ENCODE results near the gene THSD8. TPM values are rescaled to one million over a fixed set of nuclear protein-coding genes. Genes with fewer than 3 reads are reported as not detected.

The THSD8 gene
- total and polyA plus RNA-seq, 2 of the 8 experiments (the other 6 are each of a cell fraction or from before 2014, with no cell fraction given) = 8.2 to 42.3 TPM

DNA sequence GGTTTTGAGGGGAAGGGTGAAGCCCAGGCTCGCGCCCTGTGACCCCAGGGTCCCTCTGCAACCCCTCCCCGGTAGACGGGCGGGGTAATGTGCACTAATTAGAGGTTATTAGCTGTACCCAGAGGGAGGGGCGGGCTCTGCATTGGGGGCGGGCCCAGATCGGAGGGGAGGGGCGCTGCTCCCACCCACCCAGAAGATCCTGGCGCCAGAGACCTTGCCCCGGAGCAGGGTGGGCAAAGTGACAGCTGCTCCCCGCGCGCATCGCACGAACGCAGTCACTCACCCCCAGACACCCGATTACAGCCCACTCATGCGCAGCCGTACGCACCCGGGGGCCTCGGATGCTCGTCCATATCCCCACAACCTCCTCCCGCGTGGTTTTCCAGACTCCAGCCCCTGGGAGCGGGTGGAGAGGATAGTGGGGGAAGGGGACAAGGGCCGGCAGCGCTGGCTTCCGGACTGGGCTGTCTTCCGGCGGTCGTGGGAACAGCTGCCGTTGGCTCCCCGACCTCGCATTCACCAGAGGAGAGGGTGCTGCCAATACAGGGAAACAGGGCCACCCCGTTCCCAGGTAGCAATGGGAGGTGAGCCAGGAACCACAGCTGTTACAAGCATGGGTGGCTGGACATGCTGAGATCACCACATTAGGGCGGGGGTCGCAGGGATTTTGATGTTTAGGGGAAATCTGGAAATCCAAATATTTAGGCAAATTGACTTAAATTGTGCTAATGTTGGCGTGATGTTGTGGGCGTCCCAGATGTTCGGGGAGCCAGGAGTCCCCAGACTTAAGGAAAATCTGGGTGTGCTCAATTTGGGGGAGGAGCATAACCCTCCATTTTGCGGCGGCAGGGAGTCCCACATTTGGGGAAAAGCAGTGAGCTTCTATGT, 23.6 kb upstream of the THSD8 start:
- no peaks in the 10 kb centered on the region for H3K9me3 ChIP-seq (ENCODE audit: insufficient read depth in 2 of 2, low read depth in 1 of 2, low read length in 1 of 2)
- H2BK20ac ChIP-seq (ENCODE audit: low read length) = no peak overlapping the region
- CTCF ChIA-PET (ENCODE audit: partially characterized antibody) = interaction anchor here (0.6 to 11.2 kb wide), 22 partner anchors 9 to 333 kb away, joined by 3 to 277 read pairs (median 4); partner anchors contain the start of genes GET3, JUNB, RNASEH2A and RTBDN
- peak overlapping the region; percentile 93 to 94 for H3K4me2 ChIP-seq (ENCODE audit: insufficient read depth in 1 of 2, low read depth in 2 of 2, low read length in 2 of 2)
- H3K79me1 ChIP-seq (ENCODE audit: low read depth, low read length) = no peaks in the 10 kb centered on the region
- DNase-seq (ENCODE audit: low read depth in 1 of 2, low spot score in 2 of 2) = peak in 1 of 2 experiments; percentile 76
- H3K4ac ChIP-seq (replicated peaks; ENCODE audit: insufficient read length, low read depth, low read length) = peak overlapping the region; percentile 95
- no peak overlapping the region for H2BK120ac ChIP-seq (replicated peaks; ENCODE audit: low read depth, low read length)
- H2BK15ac ChIP-seq (ENCODE audit: low read length) = peak overlapping the region; percentile 31; the same call in 1 of the 2 replicates
- peak overlapping the region; percentile 88 for H4K8ac ChIP-seq (ENCODE audit: extremely low read depth, insufficient read depth, low read length)
- H3K79me2 ChIP-seq (ENCODE audit: control insufficient read depth in 1 of 2, insufficient read depth in 2 of 2, low read length in 2 of 2) = no peaks in the 10 kb centered on the region
- no peaks in the 10 kb centered on the region for H4K20me1 ChIP-seq (replicated peaks in 1 of 2; ENCODE audit: control insufficient read depth in 1 of 2, insufficient read depth in 2 of 2, low read length in 2 of 2)
- peak overlapping the region; percentile 72 for H4K5ac ChIP-seq (ENCODE audit: insufficient read length, low read depth, low read length)
- TF ChIP-seq POLR2AphosphoS5 (IDR thresholded peaks at IDR 0.05; ENCODE audit: low read depth, low read length) = no peak
- no peak for TF ChIP-seq HDAC6 (IDR thresholded peaks at IDR 0.05; ENCODE audit: low read depth, low read length)
- no peak for TF ChIP-seq SUZ12 (IDR thresholded peaks at IDR 0.05; ENCODE audit: low read length)
- TF ChIP-seq SIN3A (conservative IDR thresholded peaks at IDR 0.05 in 1 of 2, IDR thresholded peaks at IDR 0.05 in 1 of 2; ENCODE audit: low read depth in 1 of 2, low read length in 2 of 2) = peak; percentile 25 to 27; a peak in 2 of 4 replicates
- TF ChIP-seq BACH1 (IDR thresholded peaks at IDR 0.05; ENCODE audit: low read length) = peak; percentile 40; the same call in 1 of the 2 replicates
- peak; percentile 86 for TF ChIP-seq SAP30 (IDR thresholded peaks at IDR 0.05; ENCODE audit: insufficient read depth, insufficient replicate concordance, low read length)
- TF ChIP-seq BCL11A (IDR thresholded peaks at IDR 0.05; ENCODE audit: low read depth in 2 of 2, low read length in 2 of 2) = no peak
- no peak for TF ChIP-seq CTBP2 (IDR thresholded peaks at IDR 0.05; ENCODE audit: borderline replicate concordance, insufficient read depth, insufficient read length, low read length)
- 0 out of 2 replicates have a peak, but pooled peaks have one; percentile 26 for TF ChIP-seq PHF8 (conservative IDR thresholded peaks at IDR 0.05; ENCODE audit: low read depth, low read length)
- TF ChIP-seq SP2 (IDR thresholded peaks at IDR 0.05; ENCODE audit: low read length) = no peak
- H4K91ac ChIP-seq (replicated peaks; ENCODE audit: insufficient read length, low read length) = peak overlapping the region; percentile 75
- POLR2A ChIA-PET (ENCODE audit: partially characterized antibody) = interaction anchor here (0.9 to 16.6 kb wide), 15 partner anchors 10 to 155 kb away, joined by 3 to 317 read pairs (median 5); partner anchors contain the start of genes FARSA, GCDH, GET3 and JUNB
- H3K9ac ChIP-seq (replicated peaks in 1 of 4; ENCODE audit: extremely low read depth in 1 of 4, low read depth in 3 of 4, low read length in 3 of 4) = peak overlapping the region in 2 of 4 experiments; percentile 31 to 38; a peak in 3 of 7 replicates
- no peaks in the 10 kb centered on the region for H3K27me3 ChIP-seq (replicated peaks in 1 of 4; ENCODE audit: control insufficient read depth in 3 of 4, extremely low read depth in 1 of 4, insufficient read depth in 3 of 4, low read length in 3 of 4)
- no peak overlapping the region for H2AFZ ChIP-seq (ENCODE audit: low read length)
- peak overlapping the region; percentile 75; the same call in 1 of the 2 replicates for H2BK12ac ChIP-seq (ENCODE audit: low read depth, low read length)
- peak overlapping the region; percentile 94 for H3K18ac ChIP-seq (ENCODE audit: extremely low read depth, low read length)
- H3K56ac ChIP-seq (replicated peaks; ENCODE audit: insufficient read length, low read depth, low read length) = peak overlapping the region; percentile 70
- WGBS, 2 experiments (ENCODE audit: extremely low coverage in 1 of 2, insufficient coverage in 1 of 2, insufficient read length in 1 of 2, insufficient replicate concordance in 2 of 2, low coverage in 1 of 2, low lambda C conversion rate in 2 of 2, missing lambda C conversion rate in 1 of 2) = 6% methylated on average over 29 of the region's 44 CpGs; no CpG with 5 or more reads in 1 of the 2 experiments
- no peaks in the 10 kb centered on the region for H3K36me3 ChIP-seq (ENCODE audit: control insufficient read depth in 2 of 4, insufficient read depth in 4 of 4, low read length in 3 of 4)
- H3K4me1 ChIP-seq (replicated peaks in 1 of 4; ENCODE audit: control insufficient read depth in 3 of 4, insufficient read depth in 4 of 4, low read length in 3 of 4) = peaks cover 0 to 25% (median 17%) of the 10 kb centered on the region in 4 experiments; a peak in 6 of 7 replicates
- peaks cover 27% of the 10 kb centered on the region; the same call in 1 of the 2 replicates for H3K23me2 ChIP-seq (ENCODE audit: low read depth, low read length)
- peak overlapping the region; percentile 40 to 69 (median 62) for H3K4me3 ChIP-seq (ENCODE audit: extremely low read depth in 1 of 4, insufficient read depth in 2 of 4, low read depth in 3 of 4, low read length in 4 of 4)
- H3K27ac ChIP-seq (ENCODE audit: low read depth, low read length) = 0 out of 2 replicates have a peak overlapping the region, but pooled peaks have one; percentile 22
- FAIRE-seq = no peak
- H2BK5ac ChIP-seq (ENCODE audit: low read depth, low read length) = peak overlapping the region; percentile 85
- no peak overlapping the region for H3K14ac ChIP-seq (ENCODE audit: insufficient read length)
- no peak overlapping the region for H2AK5ac ChIP-seq (ENCODE audit: low read depth, low read length)
- no peak overlapping the region for H3K23ac ChIP-seq (ENCODE audit: insufficient read length)

All from H1 (cell line).